ENCODE measurements around the gene P2RY8. TPM values are rescaled to one million over a fixed set of nuclear protein-coding genes. Genes with fewer than 3 reads are reported as not detected.

P2RY8 gene
- total and polyA plus RNA-seq, 2 donors (not counting 1 experiment from before 2014, with no cell fraction given): 72.3 to 142 TPM

- peaks cover 7 to 38% of the 10 kb centered on the region in 2 experiments for H3K36me3 ChIP-seq (replicated peaks in 1 of 2; ENCODE audit: control extremely low read depth in 1 of 2, control insufficient read depth in 1 of 2, extremely low read depth in 1 of 2, insufficient read depth in 2 of 2, low read length in 1 of 2)
- H3K4me2 ChIP-seq (replicated peaks; ENCODE audit: low read depth, low read length, poor library complexity, severe bottlenecking): no peak overlapping the region
- WGBS (ENCODE audit: insufficient coverage): 100% methylated on average over 3 of the region's 5 CpGs
- peaks cover 30 to 33% of the 10 kb centered on the region in 2 donors for H3K4me1 ChIP-seq (ENCODE audit: control insufficient read depth in 2 of 2, insufficient read depth in 2 of 2, low read length in 2 of 2)
- Mint-ChIP-seq H3K27me3 (no peaks in the 10 kb centered on the region), H3K4me3 (no peak overlapping the region), H3K27ac (peak overlapping the region; percentile 84), H3K9me3 (ENCODE audit: insufficient read depth) (peaks cover 2% of the 10 kb centered on the region), H3K4me1 (peaks cover 26% of the 10 kb centered on the region)
- no peak overlapping the region for H2AFZ ChIP-seq (ENCODE audit: insufficient read depth, low read depth, low read length, poor library complexity, severe bottlenecking)
- DNase-seq (no peak), ATAC-seq (ENCODE audit: low read depth) (no peak)
- intact Hi-C loops (cut with micrococcal nuclease): no loop called here
- no peak overlapping the region for H3K4me3 ChIP-seq (ENCODE audit: control extremely low read depth in 1 of 5, extremely low read depth in 1 of 5, insufficient read depth in 1 of 5, low read depth in 2 of 5, low read length in 4 of 5)
- no peaks in the 10 kb centered on the region for H3K27me3 ChIP-seq (replicated peaks in 1 of 4; ENCODE audit: control extremely low read depth in 1 of 4, control insufficient read depth in 3 of 4, insufficient read depth in 4 of 4, low read length in 3 of 4)
- H3K79me2 ChIP-seq (ENCODE audit: control insufficient read depth, insufficient read depth, low read length): peaks cover 67% of the 10 kb centered on the region
- ChIA-PET CTCF (no interaction called here), POLR2A (no interaction called here)
- peaks cover 0 to 24% (median 0%) of the 10 kb centered on the region in 3 donors for H3K9me3 ChIP-seq (ENCODE audit: control extremely low read depth in 1 of 3, control insufficient read depth in 2 of 3, insufficient read depth in 1 of 3, low read length in 2 of 3)
- peak overlapping the region in 1 of 2 donors; percentile 33 for H3K27ac ChIP-seq (ENCODE audit: low read length in 2 of 2)
- H4K20me1 ChIP-seq (ENCODE audit: control insufficient read depth, insufficient read depth, low read length, poor library complexity, severe bottlenecking): peaks cover 40% of the 10 kb centered on the region
- H3K9ac ChIP-seq (ENCODE audit: low read length): no peak overlapping the region
- TF ChIP-seq EZH2 (IDR thresholded peaks at IDR 0.05; ENCODE audit: borderline replicate concordance, insufficient read depth, low read depth, low read length, poor library complexity, severe bottlenecking) (no peak), CTCF (IDR thresholded peaks at IDR 0.05) (no peak)
These were observed 25.2 kb downstream of the P2RY8 start for GRCh38 chrX:1511829-1512228.

GRCh38 chrX:1511150-1511549 is 25.8 kb downstream of the P2RY8 start:
- H3K4me2 ChIP-seq (replicated peaks; ENCODE audit: low read depth, low read length, poor library complexity, severe bottlenecking): no peak overlapping the region
- DNase-seq (no peak), ATAC-seq (ENCODE audit: low read depth) (no peak)
- H3K27me3 ChIP-seq (replicated peaks in 1 of 4; ENCODE audit: control extremely low read depth in 1 of 4, control insufficient read depth in 3 of 4, insufficient read depth in 4 of 4, low read length in 3 of 4): no peaks in the 10 kb centered on the region
- ChIA-PET CTCF (no interaction called here), POLR2A (no interaction called here)
- TF ChIP-seq EZH2 (IDR thresholded peaks at IDR 0.05; ENCODE audit: borderline replicate concordance, insufficient read depth, low read depth, low read length, poor library complexity, severe bottlenecking): no peak
- TF ChIP-seq CTCF (IDR thresholded peaks at IDR 0.05): no peak
- H3K9ac ChIP-seq (ENCODE audit: low read length): no peak overlapping the region
- H3K4me3 ChIP-seq (ENCODE audit: control extremely low read depth in 1 of 5, extremely low read depth in 1 of 5, insufficient read depth in 1 of 5, low read depth in 2 of 5, low read length in 4 of 5): no peak overlapping the region
- intact Hi-C loops (cut with micrococcal nuclease): no loop called here
- H3K4me1 ChIP-seq (ENCODE audit: control insufficient read depth in 2 of 2, insufficient read depth in 2 of 2, low read length in 2 of 2): peaks cover 32 to 33% of the 10 kb centered on the region in 2 donors
- peaks cover 23% of the 10 kb centered on the region for H3K4me1 Mint-ChIP-seq
- H2AFZ ChIP-seq (ENCODE audit: insufficient read depth, low read depth, low read length, poor library complexity, severe bottlenecking): no peak overlapping the region
- H3K79me2 ChIP-seq (ENCODE audit: control insufficient read depth, insufficient read depth, low read length): peaks cover 67% of the 10 kb centered on the region
- H3K9me3 ChIP-seq (ENCODE audit: control extremely low read depth in 1 of 3, control insufficient read depth in 2 of 3, insufficient read depth in 1 of 3, low read length in 2 of 3): peaks cover 0 to 24% (median 0%) of the 10 kb centered on the region in 3 donors
- WGBS (ENCODE audit: insufficient coverage): 96% methylated on average over 4 of the region's 5 CpGs
- H4K20me1 ChIP-seq (ENCODE audit: control insufficient read depth, insufficient read depth, low read length, poor library complexity, severe bottlenecking): peaks cover 39% of the 10 kb centered on the region
- H3K36me3 ChIP-seq (replicated peaks in 1 of 2; ENCODE audit: control extremely low read depth in 1 of 2, control insufficient read depth in 1 of 2, extremely low read depth in 1 of 2, insufficient read depth in 2 of 2, low read length in 1 of 2): peaks cover 8 to 39% of the 10 kb centered on the region in 2 experiments
- H3K9me3 Mint-ChIP-seq (ENCODE audit: insufficient read depth): peaks cover 2% of the 10 kb centered on the region
- H3K27me3 Mint-ChIP-seq: no peaks in the 10 kb centered on the region
- no peak overlapping the region for H3K4me3 Mint-ChIP-seq
- H3K27ac ChIP-seq (ENCODE audit: low read length in 2 of 2): no peak overlapping the region
- peak overlapping the region; percentile 7 for H3K27ac Mint-ChIP-seq

All from B cell (primary cell).